RWPE2 (cell line): Measurements from ENCODE around the gene EXOC1.

Experiments
- ATAC-seq: fragments of 200-7000 bp; cut with Tn5 transposase; 3 replicates; pipeline ENCODE4 v1.9.1; 2021; ENCODE audit warnings: low read depth
- DNase-seq: peaks from one replicate; pipeline ENCODE4 v3.0.0-alpha.2; 2020; ENCODE audit warnings: low spot score
- H3K27ac ChIP-seq: fragments of 450-650 bp; 2 replicates; pipeline ENCODE4 v1.5.1; 2017; ENCODE audit warnings: mild to moderate bottlenecking; ENCODE audit not compliant: poor library complexity, severe bottlenecking
- H3K27me3 ChIP-seq: fragments of 250-450 bp; sonication (Bioruptor Pico); 2 replicates; pipeline ENCODE4 v1.5.1; 2021; ENCODE audit warnings: mild to moderate bottlenecking, moderate library complexity; ENCODE audit not compliant: insufficient read depth, poor library complexity, severe bottlenecking
- H3K36me3 ChIP-seq: fragments of 250-450 bp; sonication (Bioruptor Pico); 2 replicates; pipeline ENCODE4 v1.5.1; 2020; ENCODE audit warnings: low read depth, mild to moderate bottlenecking, moderate library complexity
- H3K4me1 ChIP-seq: fragments of 250-450 bp; sonication (Bioruptor Pico); 2 replicates; pipeline ENCODE4 v1.5.1; 2021; ENCODE audit warnings: mild to moderate bottlenecking, moderate library complexity; ENCODE audit not compliant: insufficient read depth, poor library complexity, severe bottlenecking
- H3K4me3 ChIP-seq: fragments of 250-450 bp; sonication (Bioruptor Pico); 2 replicates; pipeline ENCODE4 v1.5.1; 2021; ENCODE audit warnings: mild to moderate bottlenecking, moderate library complexity; ENCODE audit not compliant: severe bottlenecking
- H3K9me3 ChIP-seq: fragments of 250-450 bp; sonication (Bioruptor Pico); 2 replicates; pipeline ENCODE4 v1.5.1; 2021; ENCODE audit warnings: mild to moderate bottlenecking, moderate library complexity; ENCODE audit not compliant: severe bottlenecking
- CTCF ChIP-seq: fragments of 450-650 bp; IDR thresholded peaks from one replicate; pipeline ENCODE4 v1.5.1; 2017; ENCODE audit warnings: mild to moderate bottlenecking, moderate library complexity; ENCODE audit not compliant: poor library complexity, severe bottlenecking

The EXOC1 gene

GRCh38 chr4:55853484-55854046 lies at the start of gene EXOC1:
EXOC1 (plus strand) TSS chr4:55853648; CDS start chr4:55858324, 4,676 bp downstream.
- TF ChIP-seq CTCF: no peak
- Histone ChIP-seq H3K27ac (peak within 1 kb of the TSS; percentile 36), H3K36me3 (peaks cover 5% of the 10 kb centered on the region), H3K9me3 (no peaks in the 10 kb centered on the region), H3K4me3 (peak within 1 kb of the TSS; percentile 52), H3K4me1 (peaks cover 17% of the 10 kb centered on the region), H3K27me3 (no peaks in the 10 kb centered on the region)
- DNase-seq (peak; percentile 97), ATAC-seq (peak; percentile 91)

GRCh38 chr4:55807556-55807955 lies 45.9 kb upstream of the EXOC1 start:
- H3K27ac ChIP-seq: no peak overlapping the region
- ATAC-seq (no peak), DNase-seq (no peak)
- H3K27me3 ChIP-seq: no peaks in the 10 kb centered on the region
- TF ChIP-seq CTCF: no peak
- H3K36me3 ChIP-seq: no peaks in the 10 kb centered on the region
- no peaks in the 10 kb centered on the region for H3K9me3 ChIP-seq
- no peaks in the 10 kb centered on the region for H3K4me1 ChIP-seq
- H3K4me3 ChIP-seq: no peak overlapping the region

GRCh38 chr4:55808186-55808585 lies 45.3 kb upstream of the EXOC1 start:
- no peaks in the 10 kb centered on the region for H3K27me3 ChIP-seq
- DNase-seq (no peak), ATAC-seq (no peak)
- no peaks in the 10 kb centered on the region for H3K9me3 ChIP-seq
- TF ChIP-seq CTCF: no peak
- no peaks in the 10 kb centered on the region for H3K36me3 ChIP-seq
- no peaks in the 10 kb centered on the region for H3K4me1 ChIP-seq
- no peak overlapping the region for H3K4me3 ChIP-seq
- H3K27ac ChIP-seq: no peak overlapping the region

GRCh38 chr4:55808632-55809031 lies 44.8 kb upstream of the EXOC1 start:
- DNase-seq (no peak), ATAC-seq (no peak)
- H3K9me3 ChIP-seq: no peaks in the 10 kb centered on the region
- no peaks in the 10 kb centered on the region for H3K27me3 ChIP-seq
- no peak overlapping the region for H3K4me3 ChIP-seq
- H3K27ac ChIP-seq: no peak overlapping the region
- no peak for TF ChIP-seq CTCF
- no peaks in the 10 kb centered on the region for H3K4me1 ChIP-seq
- no peaks in the 10 kb centered on the region for H3K36me3 ChIP-seq

GRCh38 chr4:55817691-55818090 lies 35.8 kb upstream of the EXOC1 start:
- Histone ChIP-seq H3K4me3 (no peak overlapping the region), H3K27ac (no peak overlapping the region), H3K9me3 (no peaks in the 10 kb centered on the region), H3K36me3 (no peaks in the 10 kb centered on the region), H3K27me3 (no peaks in the 10 kb centered on the region), H3K4me1 (no peaks in the 10 kb centered on the region)
- ATAC-seq (no peak), DNase-seq (no peak)
- no peak for TF ChIP-seq CTCF
